H1 (cell line): ENCODE results near the gene TPRX1. TPM values are rescaled to one million over a fixed set of nuclear protein-coding genes. Genes with fewer than 3 reads are reported as not detected.

ENCODE experiments used
- CTCF ChIA-PET: fragments of 300-600 bp; sonication (Branson Sonifier 250); formaldehyde crosslinking; loops from one replicate; lab custom pipeline; 2021; ENCODE audit not compliant: partially characterized antibody; lab: Charles Lee
- POLR2A ChIA-PET: fragments of 300-600 bp; sonication (Branson Sonifier 250); formaldehyde crosslinking; loops from one replicate; lab custom pipeline; 2021; ENCODE audit warnings: inconsistent platforms; ENCODE audit not compliant: partially characterized antibody; lab: Charles Lee
- DNase-seq, 2 experiments: peaks; one replicate each; pipeline versions ENCODE4 v3.0.0 to v3.0.0-alpha.2; 2010 to 2022; ENCODE audit warnings: low spot score in 2 of 2, low read depth in 1 of 2, mixed read lengths in 1 of 2
- FAIRE-seq: peaks from 2 replicates; lab custom pipeline; 2011; peaks lifted over from hg19 to GRCh38; lab: Jason Lieb, UNC
- H2AFZ ChIP-seq: 2 replicates; pipeline ENCODE4 v1.8.1; 2012; ENCODE audit warnings: low read length, inconsistent platforms
- H2AK5ac ChIP-seq: 2 replicates; pipeline ENCODE4 v1.6.1; 2013; ENCODE audit warnings: low read depth, low read length
- H2BK120ac ChIP-seq: replicated peaks from 2 replicates; pipeline ENCODE3; 2013; ENCODE audit warnings: low read depth, low read length, inconsistent platforms
- H2BK12ac ChIP-seq: 2 replicates; pipeline ENCODE4 v1.6.1; 2013; ENCODE audit warnings: low read depth, low read length
- H2BK15ac ChIP-seq: 2 replicates; pipeline ENCODE4 v1.6.1; 2013; ENCODE audit warnings: low read length
- H2BK20ac ChIP-seq: 2 replicates; pipeline ENCODE4 v1.6.1; 2013; ENCODE audit warnings: low read length
- H2BK5ac ChIP-seq: 2 replicates; pipeline ENCODE4 v1.6.1; 2013; ENCODE audit warnings: low read depth, low read length
- H3K14ac ChIP-seq: 2 replicates; pipeline ENCODE4 v1.6.1; 2013; ENCODE audit warnings: inconsistent platforms; ENCODE audit not compliant: insufficient read length
- H3K18ac ChIP-seq: 2 replicates; pipeline ENCODE4 v1.6.1; 2013; ENCODE audit warnings: low read length; ENCODE audit errors: extremely low read depth
- H3K23ac ChIP-seq: 2 replicates; pipeline ENCODE4 v1.6.1; 2013; ENCODE audit warnings: inconsistent platforms; ENCODE audit not compliant: insufficient read length
- H3K23me2 ChIP-seq: 2 replicates; pipeline ENCODE4 v1.6.1; 2013; ENCODE audit warnings: low read depth, low read length
- H3K27ac ChIP-seq: 2 replicates; pipeline ENCODE4 v1.6.1; 2011; ENCODE audit warnings: low read depth, low read length, inconsistent platforms
- H3K27me3 ChIP-seq, 4 experiments: replicated peaks in 1 of 4; 1 replicate in 1 of 4; 2 replicates in 3 of 4; pipeline versions ENCODE4 v1.6.1 to v1.8.1; 2011 to 2013; ENCODE audit warnings: low read length in 3 of 4, mild to moderate bottlenecking in 3 of 4, inconsistent platforms in 2 of 4, mixed read lengths in 2 of 4, moderate library complexity in 1 of 4; ENCODE audit not compliant: control insufficient read depth in 3 of 4, insufficient read depth in 3 of 4; ENCODE audit errors: extremely low read depth in 1 of 4
- H3K36me3 ChIP-seq, 4 experiments: 2 replicates each; pipeline versions ENCODE4 v1.6.1 to v1.8.1; 2011 to 2013; ENCODE audit warnings: mild to moderate bottlenecking in 4 of 4, low read length in 3 of 4, moderate library complexity in 2 of 4, control low read depth in 1 of 4, inconsistent platforms in 1 of 4; ENCODE audit not compliant: insufficient read depth in 4 of 4, control insufficient read depth in 2 of 4
- H3K4ac ChIP-seq: replicated peaks from 2 replicates; pipeline ENCODE3; 2013; ENCODE audit warnings: low read length, low read depth, mixed read lengths, inconsistent platforms; ENCODE audit not compliant: insufficient read length
- H3K4me1 ChIP-seq, 4 experiments: replicated peaks in 1 of 4; 1 replicate in 1 of 4; 2 replicates in 3 of 4; pipeline versions ENCODE4 v1.6.1 to v1.8.1; 2011 to 2013; ENCODE audit warnings: low read length in 3 of 4, inconsistent platforms in 2 of 4, mixed read lengths in 1 of 4; ENCODE audit not compliant: insufficient read depth in 4 of 4, control insufficient read depth in 3 of 4
- H3K4me2 ChIP-seq, 2 experiments: 2 replicates each; pipeline versions ENCODE4 v1.6.1 to v1.8.1; 2011 to 2013; ENCODE audit warnings: low read depth in 2 of 2, low read length in 2 of 2, control low read depth in 1 of 2, inconsistent platforms in 1 of 2, mild to moderate bottlenecking in 1 of 2; ENCODE audit not compliant: insufficient read depth in 1 of 2
- H3K4me3 ChIP-seq, 4 experiments: fragments of 200-600, 300-600 bp in 1 of 4; sonication (generic), shearing (Covaris generic), sonication (Bioruptor Twin) in 1 of 4; 2 replicates each; pipeline versions ENCODE4 v1.5.1 to v1.8.1; 2011 to 2016; ENCODE audit warnings: low read length in 4 of 4, low read depth in 3 of 4, control low read depth in 2 of 4, inconsistent platforms in 2 of 4, mild to moderate bottlenecking in 2 of 4, mixed read lengths in 1 of 4, moderate library complexity in 1 of 4; ENCODE audit not compliant: insufficient read depth in 2 of 4; ENCODE audit errors: extremely low read depth in 1 of 4
- H3K56ac ChIP-seq: replicated peaks from 2 replicates; pipeline ENCODE3; 2013; ENCODE audit warnings: low read depth, mild to moderate bottlenecking, mixed read lengths, low read length, inconsistent platforms; ENCODE audit not compliant: insufficient read length
- H3K79me1 ChIP-seq: 2 replicates; pipeline ENCODE4 v1.6.1; 2013; ENCODE audit warnings: low read depth, low read length, control low read depth
- H3K79me2 ChIP-seq, 2 experiments: 2 replicates each; pipeline versions ENCODE4 v1.6.1 to v1.8.1; 2012 to 2013; ENCODE audit warnings: low read length in 2 of 2, mild to moderate bottlenecking in 2 of 2, inconsistent platforms in 1 of 2; ENCODE audit not compliant: insufficient read depth in 2 of 2, control insufficient read depth in 1 of 2
- H3K9ac ChIP-seq, 4 experiments: replicated peaks in 1 of 4; 1 replicate in 1 of 4; 2 replicates in 3 of 4; pipeline versions ENCODE4 v1.6.1 to v1.8.1; 2011 to 2013; ENCODE audit warnings: low read depth in 3 of 4, low read length in 3 of 4, control low read depth in 2 of 4, mild to moderate bottlenecking in 2 of 4, moderate library complexity in 2 of 4, inconsistent platforms in 1 of 4; ENCODE audit errors: extremely low read depth in 1 of 4
- H3K9me3 ChIP-seq, 2 experiments: 2 replicates each; pipeline versions ENCODE4 v1.6.1 to v1.8.1; 2012 to 2013; ENCODE audit warnings: mild to moderate bottlenecking in 2 of 2, moderate library complexity in 2 of 2, control low read depth in 1 of 2, inconsistent platforms in 1 of 2, low read depth in 1 of 2, low read length in 1 of 2, mixed read lengths in 1 of 2; ENCODE audit not compliant: insufficient read depth in 2 of 2
- H4K20me1 ChIP-seq, 2 experiments: replicated peaks in 1 of 2; 2 replicates each; pipeline versions ENCODE3 to v1.8.1; 2011 to 2013; ENCODE audit warnings: inconsistent platforms in 2 of 2, low read length in 2 of 2, mild to moderate bottlenecking in 1 of 2; ENCODE audit not compliant: insufficient read depth in 2 of 2, control insufficient read depth in 1 of 2
- H4K5ac ChIP-seq: 2 replicates; pipeline ENCODE4 v1.6.1; 2013; ENCODE audit warnings: low read length, low read depth, mixed read lengths, inconsistent platforms; ENCODE audit not compliant: insufficient read length
- H4K8ac ChIP-seq: 2 replicates; pipeline ENCODE4 v1.8.0; 2013; ENCODE audit warnings: mild to moderate bottlenecking, moderate library complexity, low read length, inconsistent platforms; ENCODE audit not compliant: insufficient read depth; ENCODE audit errors: extremely low read depth
- H4K91ac ChIP-seq: replicated peaks from 2 replicates; pipeline ENCODE3; 2013; ENCODE audit warnings: low read length, mixed read lengths, inconsistent platforms; ENCODE audit not compliant: insufficient read length
- CBX5 ChIP-seq: fragments of 300-800, 300-1000 bp; sonication (generic); IDR thresholded peaks from 2 replicates; pipeline ENCODE4 v1.7.1; 2016; ENCODE audit warnings: antibody characterized with exemption, low read length, low read depth
- EGR1 ChIP-seq: IDR thresholded peaks from 2 replicates; pipeline ENCODE4 v1.6.1; 2011; ENCODE audit warnings: low read depth, low read length, borderline replicate concordance
- KDM4A ChIP-seq: IDR thresholded peaks from one replicate; pipeline ENCODE4 v1.7.1; 2012; ENCODE audit warnings: low read depth, mild to moderate bottlenecking, moderate library complexity, low read length, inconsistent platforms; ENCODE audit not compliant: severe bottlenecking
- SP1 ChIP-seq: IDR thresholded peaks from 2 replicates; pipeline ENCODE4 v1.6.1; 2011; ENCODE audit warnings: low read depth, low read length
- SP2 ChIP-seq: IDR thresholded peaks from 2 replicates; pipeline ENCODE4 v1.6.1; 2012; ENCODE audit warnings: mild to moderate bottlenecking, low read length, inconsistent platforms
- TAF7 ChIP-seq: optimal IDR thresholded peaks from 2 replicates; pipeline ENCODE3; 2011; ENCODE audit warnings: low read depth, mild to moderate bottlenecking, inconsistent platforms, low read length, moderate library complexity, borderline replicate concordance
- TEAD4 ChIP-seq: IDR thresholded peaks from 2 replicates; pipeline ENCODE4 v1.6.1; 2012; ENCODE audit warnings: low read depth, low read length, inconsistent platforms, mixed read lengths
- WGBS, 2 experiments: shearing (Covaris generic) in 1 of 2; methylation state at CpG; one replicate each; pipeline versions ENCODE4 v1.1.6 to v1.1.7; 2013 to 2015; ENCODE audit warnings: low lambda C conversion rate in 2 of 2, mixed read lengths in 2 of 2, inconsistent platforms in 1 of 2, low coverage in 1 of 2, missing lambda C conversion rate in 1 of 2; ENCODE audit not compliant: insufficient replicate concordance in 2 of 2, insufficient coverage in 1 of 2, insufficient read length in 1 of 2; ENCODE audit errors: extremely low coverage in 1 of 2, missing lambda C conversion rate in 1 of 2; 5-methylcytosine and 5-hydroxymethylcytosine counted together
- polyA plus RNA-seq, 7 experiments: library from polyadenylated mRNA; depleted of rRNA in 3 of 7; stranded (reverse) in 5 of 7; unstranded in 2 of 7; fragments of >200 nt in 5 of 7; fragments of 200-250 nt in 2 of 7; gene quantifications; 1 replicate in 5 of 7; 2 replicates in 1 of 7; 4 replicates in 1 of 7; pipeline versions ENCODE4 v1.2.1 to v1.2.3, GENCODE V29; 2011 to 2013; ENCODE audit warnings: missing spikeins in 2 of 7, mixed read lengths in 2 of 7
- total RNA-seq: library from RNA; stranded (reverse); fragmentation: NEBNext Ultra II Directional; extraction: Animal tissue kit (Norgen Biotek cat#: 25700); gene quantifications from 2 replicates; pipeline ENCODE4 v1.2.1, GENCODE V29; 2021
- TF ChIP-seq, protein P1 (sequence below): IDR thresholded peaks from 2 replicates; pipeline ENCODE4 v1.6.1; 2011; ENCODE audit warnings: low read depth, mild to moderate bottlenecking, low read length; ENCODE audit not compliant: insufficient read depth
- TF ChIP-seq, protein P2 (sequence below): IDR thresholded peaks from 2 replicates; pipeline ENCODE4 v1.6.1; 2012; ENCODE audit warnings: inconsistent platforms

Gene TPRX1
- total and polyA plus RNA-seq, 2 of the 8 experiments (the other 6 are each of a cell fraction or from before 2014, with no cell fraction given): 0.03 TPM; not detected in 1

DNA sequence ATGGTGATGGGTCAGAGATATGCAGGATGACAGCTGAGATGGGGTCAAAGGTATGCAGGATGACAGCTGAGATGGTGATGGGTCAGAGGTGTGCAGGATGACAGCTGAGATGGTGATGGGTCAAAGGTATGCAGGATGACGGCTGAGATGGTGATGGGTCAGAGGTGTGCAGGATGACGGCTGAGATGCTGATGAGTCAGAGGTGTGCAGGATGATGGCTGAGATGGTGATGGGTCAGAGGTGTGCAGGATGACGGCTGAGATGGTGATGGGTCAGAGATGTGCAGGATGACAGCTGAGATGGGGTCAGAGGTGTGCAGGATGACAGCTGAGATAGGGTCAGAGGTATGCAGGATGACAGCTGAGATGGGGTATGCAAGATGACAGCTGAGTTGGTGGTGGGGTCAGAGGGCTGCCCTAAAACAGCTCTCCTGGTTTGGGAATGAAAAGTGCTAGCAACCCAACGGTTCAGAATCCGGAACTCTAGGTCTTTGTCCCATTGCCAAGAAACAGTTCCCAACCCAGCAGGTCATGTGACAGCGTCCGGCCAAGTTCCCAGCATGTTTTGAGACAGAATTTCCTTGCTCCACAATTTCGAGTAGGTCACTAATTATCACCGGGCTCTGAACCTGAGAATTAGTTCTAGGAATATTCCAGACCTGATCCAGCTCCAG, 22.6 kb downstream of the TPRX1 start:
- ChIA-PET POLR2A (interaction anchor here (0.6 to 1.2 kb wide), 7 partner anchors 18 to 65 kb away, joined by 3 to 5 read pairs (median 3); partner anchors contain the start of gene NOP53), CTCF (interaction anchor here (1.0 to 3.4 kb wide), 3 partner anchors 16 to 69 kb away, joined by 3 to 32 read pairs (median 4); no protein-coding TSS in a partner anchor)
- peak overlapping the region in 1 of 4 experiments; percentile 21; a peak in 1 of 7 replicates for H3K9ac ChIP-seq
- no peak overlapping the region for H2BK5ac ChIP-seq
- no peak overlapping the region for H2BK15ac ChIP-seq
- H4K20me1 ChIP-seq: peaks cover 8 to 25% of the 10 kb centered on the region in 2 experiments
- peaks cover 13 to 25% of the 10 kb centered on the region in 2 experiments for H3K79me2 ChIP-seq
- WGBS, 2 experiments: 92% methylated on average over 9 of the region's 9 CpGs; no CpG with 5 or more reads in 1 of the 2 experiments
- H2BK12ac ChIP-seq: no peak overlapping the region
- H4K5ac ChIP-seq: no peak overlapping the region
- peaks cover 0 to 6% (median 2%) of the 10 kb centered on the region in 4 experiments; a peak in 4 of 7 replicates for H3K4me1 ChIP-seq
- H3K79me1 ChIP-seq: peaks cover 7% of the 10 kb centered on the region
- no peaks in the 10 kb centered on the region for H3K27me3 ChIP-seq
- H2BK120ac ChIP-seq: no peak overlapping the region
- H3K18ac ChIP-seq: no peak overlapping the region
- no peak overlapping the region for H3K14ac ChIP-seq
- no peak overlapping the region for H2BK20ac ChIP-seq
- H3K27ac ChIP-seq: no peak overlapping the region
- H3K4me2 ChIP-seq: no peak overlapping the region
- H3K9me3 ChIP-seq: no peaks in the 10 kb centered on the region
- H3K23ac ChIP-seq: no peak overlapping the region
- DNase-seq (no peak), FAIRE-seq (no peak)
- no peak overlapping the region for H3K56ac ChIP-seq
- no peak overlapping the region for H4K91ac ChIP-seq
- no peak overlapping the region for H3K4ac ChIP-seq
- no peak overlapping the region for H4K8ac ChIP-seq
- no peak overlapping the region for H3K4me3 ChIP-seq
- H2AFZ ChIP-seq: no peak overlapping the region
- H2AK5ac ChIP-seq: no peak overlapping the region
- H3K23me2 ChIP-seq: peaks cover 8% of the 10 kb centered on the region
- peaks cover 21 to 45% (median 37%) of the 10 kb centered on the region in 4 experiments for H3K36me3 ChIP-seq
- TF ChIP-seq, protein P1, sequence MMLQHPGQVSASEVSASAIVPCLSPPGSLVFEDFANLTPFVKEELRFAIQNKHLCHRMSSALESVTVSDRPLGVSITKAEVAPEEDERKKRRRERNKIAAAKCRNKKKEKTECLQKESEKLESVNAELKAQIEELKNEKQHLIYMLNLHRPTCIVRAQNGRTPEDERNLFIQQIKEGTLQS: no peak
- TF ChIP-seq TAF7 (no peak), SP2 (no peak), EGR1 (no peak), KDM4A (no peak), CBX5 (no peak), TEAD4 (no peak), SP1 (no peak)
- TF ChIP-seq, protein P2, sequence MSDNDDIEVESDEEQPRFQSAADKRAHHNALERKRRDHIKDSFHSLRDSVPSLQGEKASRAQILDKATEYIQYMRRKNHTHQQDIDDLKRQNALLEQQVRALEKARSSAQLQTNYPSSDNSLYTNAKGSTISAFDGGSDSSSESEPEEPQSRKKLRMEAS: no peak
